Testis (tissue), 3 donors: ENCODE data around the gene SPECC1L. TPM values are rescaled to one million over a fixed set of nuclear protein-coding genes. Genes with fewer than 3 reads are reported as not detected.
"Not testable (repeated sequence)": the region's sequence is repeated elsewhere in the genome, so short reads cannot be mapped to it uniquely, and the experiment has no call there.

Experiments used
- DNase-seq: peaks from one replicate; pipeline ENCODE4 v3.0.0-alpha.2; 2019
- H3K27ac ChIP-seq, 2 donors: fragments of 200-600 bp; sonication (generic); one replicate each; pipeline ENCODE4 v1.5.1; 2019
- H3K27me3 ChIP-seq: fragments of 200-600 bp; sonication (generic); one replicate; pipeline ENCODE4 v1.5.1; 2019
- H3K36me3 ChIP-seq: fragments of 200-600 bp; sonication (generic); one replicate; pipeline ENCODE4 v1.5.1; 2017; ENCODE audit warnings: low read depth; ENCODE audit errors: missing control alignments
- H3K4me1 ChIP-seq: fragments of 200-600 bp; sonication (generic); one replicate; pipeline ENCODE4 v1.5.1; 2019
- H3K4me3 ChIP-seq, 2 donors: fragments of 200-600 bp; sonication (generic); one replicate each; pipeline ENCODE4 v1.5.1; 2017 to 2019
- H3K9me3 ChIP-seq: fragments of 200-600 bp; sonication (generic); one replicate; pipeline ENCODE4 v1.5.1; 2017
- CTCF ChIP-seq, 3 experiments: fragments of 450-650 bp in 2 of 3; fragments of 200-600 bp in 1 of 3; sonication (generic) in 1 of 3; IDR thresholded peaks; one replicate each; pipeline ENCODE4 v1.5.1; 2016 to 2019; ENCODE audit warnings: antibody characterized with exemption in 3 of 3, mild to moderate bottlenecking in 2 of 3, moderate library complexity in 1 of 3
- POLR2A ChIP-seq: fragments of 450-650 bp; IDR thresholded peaks from one replicate; pipeline ENCODE4 v1.6.1; 2017; ENCODE audit warnings: antibody characterized with exemption, mild to moderate bottlenecking, moderate library complexity
- WGBS, 2 donors: methylation state at CpG; one replicate each; pipeline ENCODE4 v1.1.5; 2018; 5-methylcytosine and 5-hydroxymethylcytosine counted together
- intact Hi-C: fragments of 100-400 bp; cut with DNase I; formaldehyde crosslinking; loops from one replicate; pipeline ENCODE4 v1.15.1; 2023; ENCODE audit warnings: low total_unique reads
- polyA plus RNA-seq: library from polyadenylated mRNA; stranded (reverse); fragments of 350-450 nt; fragmentation: Illumina TruSeq; extraction: RNeasy Lipid Tissue Mini Kit (QIAGEN cat#74804); gene quantifications from one replicate; pipeline ENCODE4 v1.2.3, GENCODE V29; 2014; ENCODE audit warnings: low read depth, low replicate concordance; ENCODE audit not compliant: insufficient read depth
- total RNA-seq, 2 donors: library from RNA; depleted of rRNA; stranded (reverse); fragments of >200 nt; gene quantifications; one replicate each; pipeline ENCODE4 v1.2.3, GENCODE V29; 2016

SPECC1L gene
- total and polyA plus RNA-seq, 3 donors from 2014 or later, result 70.0 to 83.6 (median 82.3) TPM

GRCh38 chr22:24244144-24244787 lies 26.4 kb upstream of the SPECC1L start:
- H3K36me3 ChIP-seq, result no peaks in the 10 kb centered on the region
- H3K4me3 ChIP-seq, result peak overlapping the region in 1 of 2 donors; percentile 44
- peak overlapping the region; percentile 50 to 56 for H3K27ac ChIP-seq
- TF ChIP-seq CTCF (IDR thresholded peaks at IDR 0.05) (no peak), POLR2A (no peak)
- WGBS, 2 donors, result 23 to 51% methylated on average over 9 to 19 of the region's 19 CpGs
- H3K27me3 ChIP-seq, result no peaks in the 10 kb centered on the region
- peaks cover 26% of the 10 kb centered on the region for H3K4me1 ChIP-seq
- H3K9me3 ChIP-seq, result no peaks in the 10 kb centered on the region
- intact Hi-C loops, result no loop called here
- peak; percentile 45 for DNase-seq

- H3K27ac ChIP-seq, result peak within 1 kb of the TSS; percentile 50 to 71
- intact Hi-C loops, H3K27me3 ChIP-seq, H3K9me3 ChIP-seq, DNase-seq, H3K36me3 ChIP-seq: not testable (repeated sequence)
- peaks cover 26% of the 10 kb centered on the region for H3K4me1 ChIP-seq
- WGBS, 2 donors, result 8 to 20% methylated on average over 10 to 12 of the region's 12 CpGs
- H3K4me3 ChIP-seq, result peak within 1 kb of the TSS in 1 of 2 donors; percentile 44
Measured at GRCh38 chr22:24245030-24245431, 25.6 kb upstream of the SPECC1L start, which contains the start of gene GGT5. GGT5 (minus strand) TSS chr22:24245082; CDS start chr22:24244725, 357 bp downstream.

DNA sequence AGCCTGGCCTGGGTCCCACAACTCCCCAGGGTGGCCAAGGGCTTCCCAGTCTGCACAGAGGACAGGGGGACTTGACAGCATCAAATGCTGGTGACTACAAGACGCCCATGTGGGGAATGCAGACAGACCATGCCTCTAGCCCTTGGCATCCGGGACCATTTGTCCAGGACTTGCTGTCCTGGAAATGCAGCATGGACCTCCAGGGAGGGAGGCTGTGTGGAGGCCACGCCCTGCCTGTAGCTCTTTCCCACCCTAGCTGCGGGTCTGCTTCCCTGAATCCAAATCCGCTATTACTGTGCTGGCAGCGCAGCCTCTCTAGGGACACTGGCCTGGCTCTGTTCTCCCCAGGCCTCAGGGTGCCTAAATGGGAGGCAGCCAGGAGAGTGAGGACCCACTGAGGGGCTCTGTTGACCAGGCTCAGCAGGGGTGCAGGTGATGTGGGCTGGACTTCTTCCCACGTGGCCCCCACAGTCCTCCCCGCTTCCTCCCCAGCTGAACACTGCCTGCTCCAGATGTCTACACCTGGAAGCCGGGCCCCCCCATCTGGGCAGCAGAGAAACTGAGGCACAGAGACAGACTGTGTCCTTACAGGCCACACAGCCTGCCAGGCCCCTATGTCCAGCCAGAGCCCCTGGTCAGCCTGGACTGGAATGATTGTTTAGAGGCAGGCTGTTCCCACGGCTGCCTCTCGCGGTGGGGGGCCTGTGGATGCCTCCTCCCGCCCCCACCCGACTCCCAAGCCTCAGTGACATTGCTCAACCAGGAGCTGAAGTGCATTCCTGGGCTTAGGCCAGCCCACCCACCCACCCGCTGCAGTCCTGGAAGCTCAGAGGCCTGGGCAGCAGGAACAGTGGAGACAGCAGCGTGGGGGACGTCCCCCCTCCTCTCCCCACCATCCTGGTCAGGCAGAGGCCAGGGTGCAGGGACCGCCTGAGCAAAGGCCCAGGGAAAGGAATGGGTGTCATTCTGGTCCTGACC lies 24.8 kb upstream of the SPECC1L start:
- peak; percentile 77 for DNase-seq
- intact Hi-C loops, H3K9me3 ChIP-seq, H3K27me3 ChIP-seq, H3K36me3 ChIP-seq, H3K4me3 ChIP-seq: not testable (repeated sequence)
- peak overlapping the region in 1 of 2 donors; percentile 71 for H3K27ac ChIP-seq
- peaks cover 26% of the 10 kb centered on the region for H3K4me1 ChIP-seq
- WGBS, 2 donors, result 45 to 61% methylated on average over 7 to 17 of the region's 18 CpGs

- Histone ChIP-seq H3K9me3 (no peaks in the 10 kb centered on the region), H3K27me3 (no peaks in the 10 kb centered on the region), H3K27ac (peak overlapping the region in 1 of 2 donors; percentile 18), H3K4me1 (peaks cover 26% of the 10 kb centered on the region), H3K4me3 (no peak overlapping the region), H3K36me3 (no peaks in the 10 kb centered on the region)
- no peak for DNase-seq
- intact Hi-C loops, result no loop called here
- 58 to 68% methylated on average over 4 to 6 of the region's 6 CpGs for WGBS, 2 donors
- TF ChIP-seq POLR2A, result no peak
- TF ChIP-seq CTCF (IDR thresholded peaks at IDR 0.05), result no peak
Measured at GRCh38 chr22:24247011-24247507, 23.6 kb upstream of the SPECC1L start.

GRCh38 chr22:24247564-24248344 lies 22.9 kb upstream of the SPECC1L start:
- 54 to 63% methylated on average over 10 to 23 of the region's 23 CpGs for WGBS, 2 donors
- Histone ChIP-seq H3K27me3 (no peaks in the 10 kb centered on the region), H3K9me3 (no peaks in the 10 kb centered on the region), H3K4me3 (no peak overlapping the region), H3K27ac (peak overlapping the region; percentile 18 to 60), H3K36me3 (no peaks in the 10 kb centered on the region), H3K4me1 (peaks cover 25% of the 10 kb centered on the region)
- TF ChIP-seq CTCF (IDR thresholded peaks at IDR 0.05) (peak; percentile 82 to 93 (median 93)), POLR2A (no peak)
- DNase-seq, result peak; percentile 92
- intact Hi-C loops, result no loop called here

DNA sequence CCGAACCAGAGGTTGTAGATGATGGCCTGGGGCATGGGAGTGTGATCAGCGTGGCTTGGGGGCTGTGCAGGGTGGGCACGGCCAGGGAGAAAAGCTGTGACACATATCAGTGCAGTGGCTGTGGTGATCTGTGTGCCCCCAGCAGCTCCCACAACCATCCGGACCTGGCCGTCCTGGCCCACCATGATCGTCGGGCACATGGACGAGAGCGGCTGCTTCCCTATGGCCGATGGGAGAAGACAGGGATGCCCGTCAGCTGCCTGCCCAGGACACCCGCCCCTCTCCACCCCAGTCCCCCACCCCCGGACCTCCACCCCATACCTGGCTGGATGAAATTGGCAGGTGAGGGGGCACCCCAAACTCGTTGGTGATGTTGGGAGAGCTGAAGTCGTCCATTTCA lies 22.0 kb upstream of the SPECC1L start:
- peaks cover 17% of the 10 kb centered on the region for H3K4me1 ChIP-seq
- H3K36me3 ChIP-seq, H3K9me3 ChIP-seq, H3K27ac ChIP-seq, intact Hi-C loops, DNase-seq, H3K27me3 ChIP-seq, H3K4me3 ChIP-seq: not testable (repeated sequence)
- 94% methylated on average over 14 of the region's 15 CpGs; no CpG with 5 or more reads in 1 of the 2 donors for WGBS, 2 donors

- WGBS, 2 donors, result 95 to 100% methylated on average over 3 to 5 of the region's 8 CpGs
- H3K27ac ChIP-seq, H3K9me3 ChIP-seq, intact Hi-C loops, H3K27me3 ChIP-seq, H3K4me3 ChIP-seq, H3K36me3 ChIP-seq, DNase-seq: not testable (repeated sequence)
- H3K4me1 ChIP-seq, result peaks cover 15% of the 10 kb centered on the region
Measured at GRCh38 chr22:24249413-24249812, 21.2 kb upstream of the SPECC1L start.

GRCh38 chr22:24251286-24251685 lies 19.3 kb upstream of the SPECC1L start:
- H3K27me3 ChIP-seq, H3K9me3 ChIP-seq, intact Hi-C loops, H3K4me3 ChIP-seq, DNase-seq, H3K4me1 ChIP-seq, H3K36me3 ChIP-seq, H3K27ac ChIP-seq: not testable (repeated sequence)
- WGBS, 2 donors, result no CpG with 5 or more reads among the region's 28 CpGs
